AG04449 (cell line): ENCODE results near the gene NOA1.
A peak's percentile ranks its signal among the peaks of the same experiment; 100 is the strongest.
"Not testable (repeated sequence)": the region's sequence is repeated elsewhere in the genome, so short reads cannot be mapped to it uniquely, and the experiment has no call there.

Source experiments
- CTCF ChIA-PET: fragments of 350-600 bp; formaldehyde crosslinking; extraction: SDS; loops from one replicate; lab custom pipeline; 2021; ENCODE audit warnings: antibody characterized with exemption; lab: Yijun Ruan, JAX
- POLR2A ChIA-PET: fragments of 400-600, 350-600 bp; formaldehyde crosslinking; extraction: SDS; loops from one replicate; lab custom pipeline; 2020; ENCODE audit warnings: antibody characterized with exemption, inconsistent platforms; lab: Yijun Ruan, JAX
- DNase-seq: peaks from one replicate; pipeline ENCODE4 v3.0.0-alpha.2; 2010; ENCODE audit warnings: low read depth, low spot score
- H3K4me3 ChIP-seq: 2 replicates; pipeline ENCODE4 v1.5.1; 2011; ENCODE audit warnings: low read depth, mild to moderate bottlenecking, control low read depth, low read length
- TF ChIP-seq, protein P1 (sequence below): IDR thresholded peaks from one replicate; pipeline ENCODE4 v1.5.1; 2011; ENCODE audit warnings: mild to moderate bottlenecking, moderate library complexity, low read length, control low read depth, inconsistent platforms; ENCODE audit not compliant: insufficient read depth; ENCODE audit errors: missing control alignments

The NOA1 gene

DNA sequence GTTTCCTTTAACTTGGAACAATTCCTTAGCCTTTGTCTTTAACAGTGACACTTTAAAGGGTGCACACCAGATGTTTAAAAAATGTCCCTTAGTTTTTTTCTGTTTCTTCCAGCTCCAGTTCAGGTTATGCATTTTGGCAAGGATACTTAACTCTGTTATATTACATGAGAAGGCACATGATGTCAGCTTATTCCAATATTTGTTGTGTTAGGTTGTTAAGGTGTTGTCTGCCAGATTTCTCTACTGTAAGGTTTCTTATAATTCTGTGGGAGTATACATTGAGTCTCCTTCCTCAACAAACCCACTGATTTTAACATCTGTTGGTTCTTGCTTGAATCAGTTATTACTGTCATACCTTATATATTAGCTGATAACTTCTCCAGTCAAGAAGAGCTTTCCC, 36.4 kb downstream of the NOA1 start:
- no peak overlapping the region for H3K4me3 ChIP-seq
- POLR2A ChIA-PET: no interaction called here
- TF ChIP-seq, protein P1, sequence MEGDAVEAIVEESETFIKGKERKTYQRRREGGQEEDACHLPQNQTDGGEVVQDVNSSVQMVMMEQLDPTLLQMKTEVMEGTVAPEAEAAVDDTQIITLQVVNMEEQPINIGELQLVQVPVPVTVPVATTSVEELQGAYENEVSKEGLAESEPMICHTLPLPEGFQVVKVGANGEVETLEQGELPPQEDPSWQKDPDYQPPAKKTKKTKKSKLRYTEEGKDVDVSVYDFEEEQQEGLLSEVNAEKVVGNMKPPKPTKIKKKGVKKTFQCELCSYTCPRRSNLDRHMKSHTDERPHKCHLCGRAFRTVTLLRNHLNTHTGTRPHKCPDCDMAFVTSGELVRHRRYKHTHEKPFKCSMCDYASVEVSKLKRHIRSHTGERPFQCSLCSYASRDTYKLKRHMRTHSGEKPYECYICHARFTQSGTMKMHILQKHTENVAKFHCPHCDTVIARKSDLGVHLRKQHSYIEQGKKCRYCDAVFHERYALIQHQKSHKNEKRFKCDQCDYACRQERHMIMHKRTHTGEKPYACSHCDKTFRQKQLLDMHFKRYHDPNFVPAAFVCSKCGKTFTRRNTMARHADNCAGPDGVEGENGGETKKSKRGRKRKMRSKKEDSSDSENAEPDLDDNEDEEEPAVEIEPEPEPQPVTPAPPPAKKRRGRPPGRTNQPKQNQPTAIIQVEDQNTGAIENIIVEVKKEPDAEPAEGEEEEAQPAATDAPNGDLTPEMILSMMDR: no peak
- CTCF ChIA-PET: no interaction called here
- no peak for DNase-seq

DNA sequence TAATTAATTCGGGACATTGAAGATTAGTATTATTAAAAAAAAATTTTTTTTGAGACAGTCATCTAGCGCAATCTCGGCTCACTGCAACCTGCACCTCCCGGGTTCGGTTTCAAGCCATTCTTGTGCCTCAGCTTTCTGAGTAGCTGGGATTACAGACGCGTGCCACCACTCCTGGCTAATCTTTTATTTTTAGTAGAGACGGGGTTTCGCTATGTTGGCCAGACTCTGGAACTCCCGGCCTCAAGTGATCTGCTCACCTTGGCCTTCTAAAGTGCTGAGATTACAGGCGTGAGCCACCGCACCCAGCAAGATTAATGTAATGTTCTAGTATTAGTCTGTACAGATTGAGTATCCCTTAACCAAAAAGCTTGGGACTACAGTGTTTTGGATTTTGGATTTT, 37.0 kb downstream of the NOA1 start:
- H3K4me3 ChIP-seq: no peak overlapping the region
- TF ChIP-seq, protein P1: no peak
- POLR2A ChIA-PET: no interaction called here
- DNase-seq: no peak
- CTCF ChIA-PET: no interaction called here

DNA sequence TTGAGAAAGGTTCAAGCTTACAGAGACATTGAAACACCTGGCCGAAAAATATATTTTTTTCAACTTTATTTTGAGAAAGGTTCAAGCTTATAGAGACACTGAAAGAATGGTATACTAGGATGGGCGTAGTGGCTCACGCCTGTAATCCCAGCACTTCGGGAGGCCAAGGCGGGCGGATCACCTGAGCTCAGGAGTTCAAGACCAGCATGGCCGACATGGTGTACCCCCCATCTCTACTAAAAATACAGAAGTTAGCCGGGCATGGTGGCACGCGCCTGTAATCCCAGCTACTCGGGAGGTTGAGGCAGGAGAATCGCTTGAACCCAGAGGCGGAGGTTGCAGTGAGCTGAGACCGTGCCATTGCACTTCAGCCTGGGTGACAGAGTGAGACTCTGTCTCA, 37.6 kb downstream of the NOA1 start:
- POLR2A ChIA-PET, DNase-seq, CTCF ChIA-PET: not testable (repeated sequence)

DNA sequence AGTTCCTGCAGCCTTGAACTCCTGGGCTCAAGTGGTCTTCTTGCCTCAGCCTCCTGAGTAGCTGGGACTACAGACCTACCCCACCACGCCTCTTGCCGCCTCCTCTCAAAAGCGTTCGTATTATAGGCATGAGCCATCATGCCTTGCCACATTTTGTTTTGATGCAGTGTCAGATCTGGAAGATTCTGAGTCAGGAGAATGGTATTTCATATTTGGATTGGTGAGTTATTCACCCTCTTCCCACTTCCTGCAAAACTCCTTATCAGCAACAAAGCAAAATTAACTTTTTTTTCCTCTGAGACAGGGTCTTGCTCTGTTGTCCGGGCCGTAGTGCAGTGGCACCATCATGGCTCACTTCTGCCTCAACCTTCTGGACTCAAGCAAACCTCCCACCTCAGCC, 40.1 kb downstream of the NOA1 start:
- DNase-seq: peak; percentile 52
- CTCF ChIA-PET: interaction anchor here (1.0 kb wide), 1 partner anchor 14 kb away, joined by 3 read pairs; no protein-coding TSS in a partner anchor
- H3K4me3 ChIP-seq: no peak overlapping the region
- TF ChIP-seq, protein P1: no peak
- POLR2A ChIA-PET: interaction anchor here (0.9 kb wide), 1 partner anchor 24 kb away, joined by 3 read pairs; no protein-coding TSS in a partner anchor

More for the DNA sequence above, 37.6 kb downstream of the NOA1 start:
- not testable (repeated sequence) for H3K4me3 ChIP-seq

DNA sequence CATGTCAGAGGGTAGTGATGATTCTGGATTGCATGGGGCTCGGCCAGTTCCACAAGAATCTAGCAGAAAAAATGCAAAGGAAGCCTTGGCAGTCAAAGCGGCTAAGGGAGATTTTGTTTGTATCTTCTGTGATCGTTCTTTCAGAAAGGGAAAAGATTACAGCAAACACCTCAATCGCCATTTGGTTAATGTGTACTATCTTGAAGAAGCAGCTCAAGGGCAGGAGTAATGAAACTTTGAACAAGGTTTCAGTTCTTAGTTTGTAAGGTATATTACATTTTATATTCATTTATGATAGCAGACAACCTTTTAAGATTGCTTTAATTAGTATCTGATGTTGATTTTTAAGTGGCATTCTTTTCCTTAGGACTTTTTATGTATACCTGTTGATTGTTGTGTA, 45.5 kb downstream of the NOA1 start:
- CTCF ChIA-PET: no interaction called here
- POLR2A ChIA-PET: no interaction called here
- TF ChIP-seq, protein P1: no peak
- DNase-seq: no peak
- H3K4me3 ChIP-seq: no peak overlapping the region

DNA sequence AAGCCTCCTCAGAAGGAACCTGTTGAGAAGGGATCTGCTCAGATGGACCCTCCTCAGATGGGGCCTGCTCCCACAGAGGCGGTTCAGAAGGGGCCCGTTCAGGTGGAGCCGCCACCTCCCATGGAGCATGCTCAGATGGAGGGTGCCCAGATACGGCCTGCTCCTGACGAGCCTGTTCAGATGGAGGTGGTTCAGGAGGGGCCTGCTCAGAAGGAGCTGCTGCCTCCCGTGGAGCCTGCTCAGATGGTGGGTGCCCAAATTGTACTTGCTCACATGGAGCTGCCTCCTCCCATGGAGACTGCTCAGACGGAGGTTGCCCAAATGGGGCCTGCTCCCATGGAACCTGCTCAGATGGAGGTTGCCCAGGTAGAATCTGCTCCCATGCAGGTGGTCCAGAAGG, 46.8 kb downstream of the NOA1 start:
- no peak overlapping the region for H3K4me3 ChIP-seq
- ChIA-PET POLR2A (no interaction called here), CTCF (no interaction called here)
- TF ChIP-seq, protein P1: no peak
- DNase-seq: no peak

DNA sequence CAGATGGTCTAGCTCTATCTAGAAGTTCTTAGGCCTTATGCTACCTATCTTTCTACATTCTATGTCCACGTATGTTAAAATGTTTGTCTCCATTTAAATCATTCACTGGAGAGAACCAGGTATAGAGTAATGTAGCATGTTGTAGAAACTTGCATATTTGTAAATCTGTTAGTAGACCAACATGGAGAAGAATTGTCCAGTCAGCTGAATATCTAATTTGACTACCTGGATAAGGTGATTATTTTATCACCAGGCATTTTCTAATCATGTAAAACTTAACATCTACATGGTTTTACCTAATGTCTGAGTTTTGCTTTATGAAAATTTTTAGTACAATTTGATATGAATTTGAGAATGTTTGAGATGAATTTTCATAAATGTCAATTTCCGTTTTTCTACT, 50.2 kb downstream of the NOA1 start:
- DNase-seq: no peak
- ChIA-PET CTCF (no interaction called here), POLR2A (no interaction called here)
- TF ChIP-seq, protein P1: no peak
- no peak overlapping the region for H3K4me3 ChIP-seq

DNA sequence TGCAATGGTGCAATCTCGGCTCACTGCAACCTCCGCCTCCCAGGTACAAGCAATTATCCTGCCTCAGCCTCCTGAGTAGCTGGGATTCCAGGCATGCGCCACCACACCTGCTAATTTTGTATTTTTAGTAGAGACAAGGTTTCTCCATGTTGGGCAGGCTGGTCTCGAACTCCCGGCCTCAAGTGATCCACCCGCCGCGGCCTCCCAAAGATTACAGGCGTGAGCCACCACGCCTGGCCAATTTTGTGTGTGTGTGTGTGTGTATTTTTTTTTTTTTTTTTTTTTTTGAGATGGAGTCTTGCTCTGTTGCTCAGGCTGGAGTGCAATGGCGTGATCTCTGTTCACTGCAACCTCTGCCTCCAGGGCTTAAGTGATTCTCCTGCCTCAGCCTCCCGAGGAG, 62.4 kb downstream of the NOA1 start:
- DNase-seq, POLR2A ChIA-PET, H3K4me3 ChIP-seq: not testable (repeated sequence)
- CTCF ChIA-PET: interaction anchor here (0.6 kb wide), 1 partner anchor 38 kb away, joined by 3 read pairs; no protein-coding TSS in a partner anchor
